BE2C (cell line): ENCODE results near the gene NMRK2.

Experiments used
- DNase-seq: peaks from one replicate; pipeline ENCODE4 v3.0.0-alpha.2; 2020
- H3K27me3 ChIP-seq: fragments of 250-450 bp; sonication (Bioruptor Pico); 2 replicates; pipeline ENCODE4 v1.5.1; 2020; ENCODE audit warnings: mild to moderate bottlenecking
- H3K36me3 ChIP-seq: fragments of 250-450 bp; sonication (Bioruptor Pico); 2 replicates; pipeline ENCODE4 v1.5.1; 2020; ENCODE audit warnings: mild to moderate bottlenecking
- H3K4me1 ChIP-seq: fragments of 250-450 bp; sonication (Bioruptor Pico); 2 replicates; pipeline ENCODE4 v1.5.1; 2020
- H3K4me3 ChIP-seq: 2 replicates; pipeline ENCODE4 v1.5.1; 2011; ENCODE audit warnings: low read depth, low read length
- H3K9me3 ChIP-seq: fragments of 250-450 bp; sonication (Bioruptor Pico); 2 replicates; pipeline ENCODE4 v1.5.1; 2020
- CTCF ChIP-seq: IDR thresholded peaks from 2 replicates; pipeline ENCODE4 v1.5.1; 2012; ENCODE audit warnings: mild to moderate bottlenecking, low read depth, low read length

NMRK2 gene

GRCh38 chr19:3976495-3977241, 43.8 kb downstream of the NMRK2 start:
- Histone ChIP-seq H3K4me1 (peaks cover 17% of the 10 kb centered on the region), H3K4me3 (no peak overlapping the region), H3K9me3 (no peaks in the 10 kb centered on the region), H3K36me3 (peaks cover 71% of the 10 kb centered on the region), H3K27me3 (no peaks in the 10 kb centered on the region)
- no peak for TF ChIP-seq CTCF
- DNase-seq, result peak; percentile 91

DNA sequence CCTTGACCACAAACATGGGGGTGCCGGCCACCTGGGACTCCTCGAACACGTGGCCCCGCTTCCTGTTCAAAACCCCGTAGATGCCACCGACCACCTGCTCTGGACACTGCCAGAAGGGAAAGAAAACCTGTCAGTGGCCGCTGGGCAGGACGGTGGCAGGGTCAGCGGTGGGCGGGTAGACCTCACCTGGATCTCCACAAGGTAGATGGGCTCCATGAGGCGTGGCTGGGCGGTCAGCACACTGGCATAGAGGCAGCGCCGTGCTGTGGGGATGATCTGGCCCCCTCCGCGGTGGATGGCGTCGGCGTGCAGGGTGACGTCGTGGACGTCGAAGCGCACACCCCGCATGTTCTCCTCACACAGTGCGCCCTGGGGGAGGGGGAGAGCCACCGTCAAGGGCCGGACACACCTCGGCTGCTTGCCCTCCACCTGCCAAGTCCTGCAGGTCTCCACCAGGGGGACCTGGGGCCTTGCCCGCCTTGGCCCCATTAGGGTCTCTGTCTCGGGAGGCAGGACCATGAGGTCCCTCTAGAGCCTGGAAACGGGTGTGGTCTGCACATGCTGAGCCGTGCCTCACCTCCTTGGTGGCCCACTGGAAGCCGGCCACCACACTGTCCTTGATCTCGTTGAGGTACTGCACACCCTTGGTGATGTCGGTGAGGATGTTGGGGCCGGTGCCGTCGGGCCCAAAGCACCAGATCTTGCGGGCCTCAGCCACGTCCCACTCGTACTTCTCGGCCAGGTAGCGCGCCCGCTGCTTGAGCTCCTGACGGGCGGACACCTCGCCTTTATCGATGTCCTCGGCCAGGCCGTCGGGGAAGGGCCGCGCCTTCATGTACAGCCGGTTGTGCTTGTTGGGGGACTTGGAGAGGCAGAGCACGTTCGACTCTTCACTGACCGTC, 44.6 kb downstream of the NMRK2 start:
- Histone ChIP-seq H3K4me3 (no peak overlapping the region), H3K4me1 (peaks cover 18% of the 10 kb centered on the region), H3K27me3 (no peaks in the 10 kb centered on the region), H3K36me3 (peaks cover 78% of the 10 kb centered on the region), H3K9me3 (no peaks in the 10 kb centered on the region)
- TF ChIP-seq CTCF, result peak; percentile 25
- peak; percentile 50 for DNase-seq

GRCh38 chr19:3978145-3978544, 45.3 kb downstream of the NMRK2 start:
- Histone ChIP-seq H3K36me3 (peaks cover 82% of the 10 kb centered on the region), H3K4me1 (peaks cover 25% of the 10 kb centered on the region), H3K9me3 (no peaks in the 10 kb centered on the region), H3K4me3 (no peak overlapping the region), H3K27me3 (no peaks in the 10 kb centered on the region)
- no peak for TF ChIP-seq CTCF
- DNase-seq, result no peak

DNA sequence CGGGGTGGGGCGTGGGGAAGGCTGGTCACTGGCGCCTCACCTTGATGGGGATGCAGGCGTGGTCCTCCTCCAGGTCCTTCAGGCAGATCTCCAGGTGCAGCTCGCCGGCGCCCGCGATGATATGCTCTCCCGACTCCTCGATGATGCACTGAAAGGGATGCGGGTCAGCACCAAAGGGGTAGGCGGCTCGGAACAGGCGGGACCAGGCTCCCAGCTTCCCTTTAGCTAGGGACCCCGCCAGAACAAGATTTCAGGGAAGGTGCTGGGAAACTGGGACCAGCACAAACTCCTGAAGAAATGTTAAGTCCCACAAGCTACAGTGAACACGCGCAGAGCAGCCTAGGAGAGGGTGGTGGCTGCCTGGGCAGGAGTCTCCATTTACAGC, 46.4 kb downstream of the NMRK2 start:
- TF ChIP-seq CTCF, result no peak
- Histone ChIP-seq H3K36me3 (peaks cover 93% of the 10 kb centered on the region), H3K9me3 (no peaks in the 10 kb centered on the region), H3K27me3 (no peaks in the 10 kb centered on the region), H3K4me1 (peaks cover 25% of the 10 kb centered on the region), H3K4me3 (no peak overlapping the region)
- no peak for DNase-seq

GRCh38 chr19:3979674-3980352, 46.9 kb downstream of the NMRK2 start:
- Histone ChIP-seq H3K4me3 (no peak overlapping the region), H3K27me3 (no peaks in the 10 kb centered on the region), H3K4me1 (peaks cover 25% of the 10 kb centered on the region), H3K9me3 (no peaks in the 10 kb centered on the region), H3K36me3 (peaks cover 98% of the 10 kb centered on the region)
- TF ChIP-seq CTCF, result no peak
- DNase-seq, result no peak
